B cell (primary cell): ENCODE measurements around the gene CACNB2. TPM values are rescaled to one million over a fixed set of nuclear protein-coding genes. Genes with fewer than 3 reads are reported as not detected.

Experiments used
- ATAC-seq: fragments of 200-7000 bp; cut with Tn5 transposase; one replicate; pipeline ENCODE4 v1.10.0; 2021; ENCODE audit warnings: low read depth, mild to moderate bottlenecking, moderate number of reproducible peaks, moderate library complexity
- CTCF ChIA-PET: fragments of 350-600 bp; sonication (Branson Sonifier 250); formaldehyde crosslinking; loops from one replicate; lab custom pipeline; 2021; ENCODE audit warnings: antibody characterized with exemption, inconsistent platforms; lab: Charles Lee
- POLR2A ChIA-PET: fragments of 350-600 bp; sonication (Branson Sonifier 250); formaldehyde crosslinking; loops from one replicate; lab custom pipeline; 2021; ENCODE audit warnings: antibody characterized with exemption; lab: Charles Lee
- DNase-seq: peaks from one replicate; pipeline ENCODE4 v3.0.0; 2013
- H2AFZ ChIP-seq: 2 replicates; pipeline ENCODE4 v1.6.1; 2012; ENCODE audit warnings: mild to moderate bottlenecking, low read depth, low read length; ENCODE audit not compliant: insufficient read depth, poor library complexity, severe bottlenecking
- H3K27ac ChIP-seq, 2 donors: 1 replicate in 1 of 2; 2 replicates in 1 of 2; pipeline ENCODE4 v1.5.1; 2012 to 2013; ENCODE audit warnings: low read length in 2 of 2, mild to moderate bottlenecking in 2 of 2, moderate library complexity in 1 of 2
- H3K27me3 ChIP-seq, 4 experiments: fragments of 200-600 bp in 1 of 4; sonication (generic) in 1 of 4; replicated peaks in 1 of 4; 1 replicate in 2 of 4; 2 replicates in 2 of 4; pipeline versions ENCODE4 v1.6.1 to v1.7.0; 2013 to 2016; ENCODE audit warnings: low read length in 3 of 4, mild to moderate bottlenecking in 2 of 4, mixed read lengths in 1 of 4, moderate library complexity in 1 of 4; ENCODE audit not compliant: insufficient read depth in 4 of 4, control insufficient read depth in 3 of 4; ENCODE audit errors: control extremely low read depth in 1 of 4
- H3K36me3 ChIP-seq, 2 experiments: replicated peaks in 1 of 2; 1 replicate in 1 of 2; 2 replicates in 1 of 2; pipeline versions ENCODE4 v1.6.1 to v1.7.1; 2013; ENCODE audit warnings: low read length in 1 of 2; ENCODE audit not compliant: insufficient read depth in 2 of 2, control insufficient read depth in 1 of 2; ENCODE audit errors: control extremely low read depth in 1 of 2, extremely low read depth in 1 of 2
- H3K4me1 ChIP-seq, 2 donors: fragments of 200-600 bp in 1 of 2; sonication (generic) in 1 of 2; 1 replicate in 1 of 2; 2 replicates in 1 of 2; pipeline versions ENCODE4 v1.5.1 to v1.6.1; 2013 to 2017; ENCODE audit warnings: low read length in 2 of 2; ENCODE audit not compliant: control insufficient read depth in 2 of 2, insufficient read depth in 2 of 2
- H3K4me2 ChIP-seq: replicated peaks from 2 replicates; pipeline ENCODE3; 2012; ENCODE audit warnings: mild to moderate bottlenecking, low read depth, low read length; ENCODE audit not compliant: poor library complexity, severe bottlenecking
- H3K4me3 ChIP-seq, 5 experiments: fragments of 200-600 bp in 1 of 5; sonication (generic) in 1 of 5; 1 replicate in 3 of 5; 2 replicates in 2 of 5; pipeline versions ENCODE4 v1.5.1 to v1.7.0; 2011 to 2016; ENCODE audit warnings: low read length in 4 of 5, mild to moderate bottlenecking in 4 of 5, low read depth in 2 of 5, control low read depth in 1 of 5, moderate library complexity in 1 of 5; ENCODE audit not compliant: insufficient read depth in 1 of 5; ENCODE audit errors: control extremely low read depth in 1 of 5, extremely low read depth in 1 of 5
- H3K79me2 ChIP-seq: fragments of 200-600 bp; sonication (generic); one replicate; pipeline ENCODE4 v1.6.0; 2016; ENCODE audit warnings: low read length; ENCODE audit not compliant: control insufficient read depth, insufficient read depth
- H3K9ac ChIP-seq: fragments of 200-600 bp; sonication (generic); 2 replicates; pipeline ENCODE4 v1.6.1; 2017; ENCODE audit warnings: mild to moderate bottlenecking, low read length, moderate library complexity
- H3K9me3 ChIP-seq, 3 donors: one replicate each; pipeline versions ENCODE4 v1.6.1 to v1.7.1; 2013; ENCODE audit warnings: low read length in 2 of 3; ENCODE audit not compliant: control insufficient read depth in 2 of 3, insufficient read depth in 1 of 3; ENCODE audit errors: control extremely low read depth in 1 of 3
- H4K20me1 ChIP-seq: 2 replicates; pipeline ENCODE4 v1.6.0; 2012; ENCODE audit warnings: mild to moderate bottlenecking, low read length; ENCODE audit not compliant: insufficient read depth, control insufficient read depth, poor library complexity, severe bottlenecking
- H3K27ac Mint-ChIP-seq: one replicate; pipeline ENCODE4 v1.8.0; 2021; ENCODE audit warnings: mixed read lengths
- H3K27me3 Mint-ChIP-seq: one replicate; pipeline ENCODE4 v1.8.0; 2021; ENCODE audit warnings: mixed read lengths
- H3K4me1 Mint-ChIP-seq: one replicate; pipeline ENCODE4 v1.8.0; 2021; ENCODE audit warnings: mixed read lengths
- H3K4me3 Mint-ChIP-seq: one replicate; pipeline ENCODE4 v1.8.0; 2021; ENCODE audit warnings: mixed read lengths
- H3K9me3 Mint-ChIP-seq: one replicate; pipeline ENCODE4 v1.8.0; 2022; ENCODE audit warnings: mixed read lengths; ENCODE audit not compliant: insufficient read depth
- CTCF ChIP-seq: fragments of 200-600 bp; IDR thresholded peaks from one replicate; pipeline ENCODE4 v1.8.0; 2022; ENCODE audit warnings: antibody characterized with exemption, mild to moderate bottlenecking
- EZH2 ChIP-seq: IDR thresholded peaks from 2 replicates; pipeline ENCODE4 v1.6.1; 2012; ENCODE audit warnings: borderline replicate concordance, low read depth, mild to moderate bottlenecking, moderate library complexity, low read length; ENCODE audit not compliant: insufficient read depth, poor library complexity, severe bottlenecking
- WGBS: methylation state at CpG from one replicate; pipeline ENCODE4 v1.1.5; 2013; ENCODE audit warnings: missing lambda C conversion rate; ENCODE audit not compliant: insufficient coverage; 5-methylcytosine and 5-hydroxymethylcytosine counted together
- intact Hi-C: fragments of 100-400 bp; cut with micrococcal nuclease; formaldehyde crosslinking; loops from one replicate; pipeline ENCODE4 v1.10.0; 2022
- polyA plus RNA-seq: library from polyadenylated mRNA; depleted of rRNA; stranded (reverse); fragments of >200 nt; gene quantifications from 2 replicates; pipeline ENCODE4 v1.2.3, GENCODE V29; 2012
- total RNA-seq, 2 donors: library from RNA; stranded (reverse); fragments of 120-200 nt in 1 of 2; gene quantifications; 1 replicate in 1 of 2; 2 replicates in 1 of 2; pipeline versions ENCODE4 v1.2.3 to v1.2.4, GENCODE V29; 2013 to 2022

Gene CACNB2
- total and polyA plus RNA-seq, 2 donors (not counting 1 experiment from before 2014, with no cell fraction given): not detected

GRCh38 chr10:18144396-18144795, 4.2 kb downstream of the CACNB2 start:
- H3K4me3 ChIP-seq: no peak overlapping the region
- peaks cover 6% of the 10 kb centered on the region for H3K4me1 Mint-ChIP-seq
- TF ChIP-seq EZH2 (no peak), CTCF (no peak)
- H4K20me1 ChIP-seq: no peaks in the 10 kb centered on the region
- no peaks in the 10 kb centered on the region for H3K9me3 ChIP-seq
- H3K27ac ChIP-seq: no peak overlapping the region
- ATAC-seq (no peak), DNase-seq (no peak)
- H3K9ac ChIP-seq: no peak overlapping the region
- peaks cover 25% of the 10 kb centered on the region for H3K27me3 Mint-ChIP-seq
- no peaks in the 10 kb centered on the region for H3K9me3 Mint-ChIP-seq
- H3K27ac Mint-ChIP-seq: no peak overlapping the region
- 100% methylated on average over 1 of the region's 1 CpG for WGBS
- intact Hi-C loops: no loop called here
- H3K27me3 ChIP-seq: peaks cover 0 to 15% (median 8%) of the 10 kb centered on the region in 4 experiments
- no peaks in the 10 kb centered on the region for H3K79me2 ChIP-seq
- H3K4me1 ChIP-seq: no peaks in the 10 kb centered on the region
- no peak overlapping the region for H2AFZ ChIP-seq
- H3K4me2 ChIP-seq: no peak overlapping the region
- ChIA-PET CTCF (no interaction called here), POLR2A (no interaction called here)
- H3K4me3 Mint-ChIP-seq: no peak overlapping the region
- H3K36me3 ChIP-seq: no peaks in the 10 kb centered on the region

- intact Hi-C loops: no loop called here
- no peaks in the 10 kb centered on the region for H3K9me3 ChIP-seq
- Mint-ChIP-seq H3K9me3 (no peaks in the 10 kb centered on the region), H3K27ac (no peak overlapping the region), H3K27me3 (peaks cover 20% of the 10 kb centered on the region), H3K4me1 (peaks cover 3% of the 10 kb centered on the region), H3K4me3 (no peak overlapping the region)
- 36% methylated on average over 5 of the region's 6 CpGs for WGBS
- TF ChIP-seq EZH2 (no peak), CTCF (no peak)
- ChIA-PET POLR2A (no interaction called here), CTCF (no interaction called here)
- no peaks in the 10 kb centered on the region for H4K20me1 ChIP-seq
- peaks cover 0 to 10% (median 5%) of the 10 kb centered on the region in 4 experiments for H3K27me3 ChIP-seq
- ATAC-seq (no peak), DNase-seq (no peak)
- H3K36me3 ChIP-seq: no peaks in the 10 kb centered on the region
- no peak overlapping the region for H2AFZ ChIP-seq
- no peak overlapping the region for H3K4me2 ChIP-seq
- H3K79me2 ChIP-seq: no peaks in the 10 kb centered on the region
- H3K9ac ChIP-seq: no peak overlapping the region
- H3K4me1 ChIP-seq: no peaks in the 10 kb centered on the region
- no peak overlapping the region for H3K4me3 ChIP-seq
- H3K27ac ChIP-seq: no peak overlapping the region
Measured at GRCh38 chr10:18144928-18145327, 4.7 kb downstream of the CACNB2 start.
